Neural cell (in vitro differentiated cells): Measurements from ENCODE around the gene AFF1. TPM values are rescaled to one million over a fixed set of nuclear protein-coding genes. Genes with fewer than 3 reads are reported as not detected.
"Not testable (repeated sequence)": the region's sequence is repeated elsewhere in the genome, so short reads cannot be mapped to it uniquely, and the experiment has no call there.

Experiments used
- H2AFZ ChIP-seq: fragments of 200-600, 300-800 bp; sonication (generic), shearing (Covaris generic); 2 replicates; pipeline ENCODE4 v1.6.0; 2014; ENCODE audit warnings: low read depth, mild to moderate bottlenecking, antibody characterized with exemption, low read length, moderate library complexity
- H3F3A ChIP-seq: fragments of 200-600 bp; shearing (Covaris generic); 2 replicates; pipeline ENCODE4 v1.6.1; 2016; ENCODE audit warnings: mild to moderate bottlenecking, moderate library complexity, mixed read lengths, antibody characterized with exemption, low read length; ENCODE audit not compliant: insufficient read depth, poor library complexity, severe bottlenecking
- H3K27ac ChIP-seq: fragments of 200-600, 300-800 bp; sonication (generic), shearing (Covaris generic); 2 replicates; pipeline ENCODE4 v1.5.1; 2014; ENCODE audit warnings: mild to moderate bottlenecking, low read length, moderate library complexity
- H3K27me3 ChIP-seq: fragments of 300-800, 200-600 bp; sonication (generic), shearing (Covaris generic); 2 replicates; pipeline ENCODE4 v1.6.0; 2014; ENCODE audit warnings: mild to moderate bottlenecking, low read depth, low read length, moderate library complexity; ENCODE audit not compliant: insufficient read depth
- H3K36me3 ChIP-seq: fragments of 300-800, 200-600 bp; sonication (generic), shearing (Covaris generic); 2 replicates; pipeline ENCODE4 v1.5.1; 2014; ENCODE audit warnings: mild to moderate bottlenecking, antibody characterized with exemption, low read length, moderate library complexity; ENCODE audit not compliant: insufficient read depth
- H3K4me2 ChIP-seq: fragments of 300-800, 200-600 bp; sonication (generic), shearing (Covaris generic); 2 replicates; pipeline ENCODE4 v1.6.0; 2014; ENCODE audit warnings: mild to moderate bottlenecking, low read length
- H3K4me3 ChIP-seq: fragments of 300-800, 200-600 bp; sonication (generic), shearing (Covaris generic); 2 replicates; pipeline ENCODE4 v1.5.1; 2014; ENCODE audit warnings: mild to moderate bottlenecking, low read length, moderate library complexity
- H3K79me2 ChIP-seq: fragments of 200-600 bp; shearing (Covaris generic); replicated peaks from 2 replicates; pipeline ENCODE4 v1.6.0; 2014; ENCODE audit warnings: mild to moderate bottlenecking, low read length, moderate library complexity; ENCODE audit not compliant: insufficient read depth
- H3K9ac ChIP-seq: fragments of 300-800, 200-600 bp; sonication (generic), shearing (Covaris generic); 2 replicates; pipeline ENCODE4 v1.6.1; 2016; ENCODE audit warnings: mild to moderate bottlenecking, low read length, mixed read lengths
- H3K9me2 ChIP-seq: fragments of 200-600 bp; shearing (Covaris generic); 2 replicates; pipeline ENCODE4 v1.6.1; 2016; ENCODE audit warnings: mild to moderate bottlenecking, low read length, mixed read lengths; ENCODE audit not compliant: insufficient read depth
- H3K9me3 ChIP-seq: fragments of 200-600, 300-800 bp; sonication (generic), shearing (Covaris generic); 2 replicates; pipeline ENCODE4 v1.6.1; 2016; ENCODE audit warnings: mild to moderate bottlenecking, mixed run types, low read length, moderate library complexity, mixed read lengths
- H4K20me1 ChIP-seq: fragments of 200-600 bp; shearing (Covaris generic); 2 replicates; pipeline ENCODE4 v1.6.1; 2016; ENCODE audit warnings: mild to moderate bottlenecking, mixed run types; ENCODE audit not compliant: insufficient read depth
- CTCF ChIP-seq: fragments of 450-650 bp; IDR thresholded peaks from 2 replicates; pipeline ENCODE4 v1.5.1; 2014; ENCODE audit warnings: antibody characterized with exemption, mild to moderate bottlenecking, moderate library complexity; ENCODE audit not compliant: poor library complexity, severe bottlenecking
- EP300 ChIP-seq: fragments of 450-650 bp; conservative IDR thresholded peaks from 2 replicates; pipeline ENCODE4 v1.6.1; 2014; ENCODE audit warnings: antibody characterized with exemption, mild to moderate bottlenecking, moderate library complexity; ENCODE audit not compliant: poor library complexity, severe bottlenecking
- EZH2 ChIP-seq: fragments of 200-600, 300-800 bp; shearing (Covaris generic), sonication (generic); IDR thresholded peaks from 2 replicates; pipeline ENCODE4 v1.6.1; 2014; ENCODE audit warnings: antibody characterized with exemption, low read length, borderline replicate concordance, mild to moderate bottlenecking; ENCODE audit not compliant: insufficient read depth, poor library complexity, severe bottlenecking
- MXI1 ChIP-seq: fragments of 450-650 bp; conservative IDR thresholded peaks from 2 replicates; pipeline ENCODE4 v1.6.1; 2014; ENCODE audit warnings: antibody characterized with exemption, mild to moderate bottlenecking; ENCODE audit not compliant: poor library complexity, severe bottlenecking
- POLR2AphosphoS5 ChIP-seq: IDR thresholded peaks from 2 replicates; pipeline ENCODE4 v1.6.1; 2012
- RAD21 ChIP-seq: fragments of 450-650 bp; conservative IDR thresholded peaks from 2 replicates; pipeline ENCODE4 v1.6.1; 2014; ENCODE audit warnings: antibody characterized with exemption, mild to moderate bottlenecking, moderate library complexity
- REST ChIP-seq: IDR thresholded peaks from 2 replicates; pipeline ENCODE4 v1.6.1; 2012; ENCODE audit warnings: borderline replicate concordance
- SMC3 ChIP-seq: fragments of 450-650 bp; conservative IDR thresholded peaks from 2 replicates; pipeline ENCODE4 v1.6.1; 2014; ENCODE audit warnings: antibody characterized with exemption, mild to moderate bottlenecking, moderate library complexity; ENCODE audit not compliant: poor library complexity
- TAF1 ChIP-seq: IDR thresholded peaks from 2 replicates; pipeline ENCODE4 v1.6.1; 2012; ENCODE audit warnings: low read depth
- polyA plus RNA-seq: library from polyadenylated mRNA; depleted of rRNA; stranded (reverse); fragments of >200 nt; gene quantifications from 2 replicates; pipeline ENCODE4 v1.2.3, GENCODE V29; 2014

The AFF1 gene
- polyA plus RNA-seq, 1 donor from 2014 or later: 0.63 TPM

GRCh38 chr4:87141428-87141827 is 206.6 kb downstream of the AFF1 start:
- Histone ChIP-seq H3F3A (no peaks in the 10 kb centered on the region), H3K4me2 (no peak overlapping the region), H4K20me1 (no peaks in the 10 kb centered on the region), H2AFZ (no peak overlapping the region), H3K27ac (no peak overlapping the region), H3K36me3 (no peaks in the 10 kb centered on the region), H3K27me3 (no peaks in the 10 kb centered on the region), H3K79me2 (no peaks in the 10 kb centered on the region), H3K9me2 (no peaks in the 10 kb centered on the region), H3K9me3 (no peaks in the 10 kb centered on the region), H3K4me3 (no peak overlapping the region), H3K9ac (no peak overlapping the region)
- TF ChIP-seq SMC3: no peak
- no peak for TF ChIP-seq EP300
- no peak for TF ChIP-seq TAF1
- TF ChIP-seq POLR2AphosphoS5: no peak
- no peak for TF ChIP-seq MXI1
- TF ChIP-seq EZH2: no peak
- no peak for TF ChIP-seq REST
- no peak for TF ChIP-seq RAD21
- TF ChIP-seq CTCF: no peak

GRCh38 chr4:87144356-87144755 is 209.5 kb downstream of the AFF1 start:
- H3K27ac ChIP-seq: no peak overlapping the region
- no peak overlapping the region for H3K4me3 ChIP-seq
- no peaks in the 10 kb centered on the region for H3K79me2 ChIP-seq
- no peaks in the 10 kb centered on the region for H3F3A ChIP-seq
- H3K9me3 ChIP-seq: no peaks in the 10 kb centered on the region
- H3K9ac ChIP-seq: no peak overlapping the region
- no peak overlapping the region for H2AFZ ChIP-seq
- no peak overlapping the region for H3K4me2 ChIP-seq
- H4K20me1 ChIP-seq: no peaks in the 10 kb centered on the region
- no peak for TF ChIP-seq RAD21
- TF ChIP-seq POLR2AphosphoS5: no peak
- no peak for TF ChIP-seq MXI1
- TF ChIP-seq TAF1: no peak
- TF ChIP-seq SMC3: no peak
- TF ChIP-seq EZH2: no peak
- no peak for TF ChIP-seq REST
- no peak for TF ChIP-seq CTCF
- TF ChIP-seq EP300: no peak
- H3K9me2 ChIP-seq: no peaks in the 10 kb centered on the region
- H3K36me3 ChIP-seq: no peaks in the 10 kb centered on the region
- no peaks in the 10 kb centered on the region for H3K27me3 ChIP-seq

- not testable (repeated sequence) for H3K27ac ChIP-seq, H4K20me1 ChIP-seq, H3K9ac ChIP-seq, H3K9me2 ChIP-seq, H3K79me2 ChIP-seq, H3K9me3 ChIP-seq, H3K4me3 ChIP-seq, H2AFZ ChIP-seq, H3K36me3 ChIP-seq, H3K4me2 ChIP-seq, H3K27me3 ChIP-seq, H3F3A ChIP-seq
Observed at GRCh38 chr4:87145934-87146333, 211.1 kb downstream of the AFF1 start.
